CD4-positive, alpha-beta T cell treated with Interleukin-17A for 1 hour (primary cell): ENCODE results near the gene GORASP1.
"Not testable (repeated sequence)": the region's sequence is repeated elsewhere in the genome, so short reads cannot be mapped to it uniquely, and the experiment has no call there.

Experiments
- DNase-seq: peaks from one replicate; pipeline ENCODE4 v3.0.0-alpha.2; 2020

The GORASP1 gene

GRCh38 chr3:39062180-39062579 lies 45.2 kb downstream of the GORASP1 start:
- DNase-seq = no peak

GRCh38 chr3:39061228-39061627 lies 46.2 kb downstream of the GORASP1 start:
- not testable (repeated sequence) for DNase-seq

DNA sequence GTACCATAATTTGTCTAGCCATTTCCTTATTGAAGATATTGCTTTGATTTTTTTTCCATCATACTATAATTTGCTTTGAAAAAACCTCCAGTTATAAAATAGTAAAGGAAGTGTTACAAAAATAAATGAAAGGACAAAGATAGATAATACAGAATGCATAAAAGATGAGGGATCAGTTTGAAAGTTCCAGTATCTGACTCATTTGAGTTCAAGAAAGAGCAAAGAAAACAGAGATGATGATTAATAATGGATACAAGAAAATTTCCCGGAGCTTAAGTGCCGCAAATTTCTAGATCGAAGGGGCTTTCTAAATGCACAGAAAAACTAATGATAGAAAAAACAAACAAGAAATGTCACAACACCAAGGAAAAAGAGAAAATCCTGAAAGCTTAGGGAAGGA lies 51.3 kb downstream of the GORASP1 start:
- no peak for DNase-seq

- DNase-seq = no peak
Measured at GRCh38 chr3:39053696-39054095, 53.7 kb downstream of the GORASP1 start.

GRCh38 chr3:39052583-39052982 lies 54.8 kb downstream of the GORASP1 start:
- peak; percentile 21 for DNase-seq

- DNase-seq = peak; percentile 96
Measured at GRCh38 chr3:39051649-39052561, 55.5 kb downstream of the GORASP1 start, which contains the start of the genes SCN11A and WDR48. Gene SCN11A (minus strand): TSS chr3:39051944. CDS start chr3:38950362, 101,582 bp downstream. Gene WDR48 (plus strand): TSS chr3:39052016. CDS start chr3:39052026, 10 bp downstream.

- no peak for DNase-seq
Measured at GRCh38 chr3:39050029-39050428, 57.4 kb downstream of the GORASP1 start.
